ENCODE measurements around the gene MAGI2.

The MAGI2 gene

DNA sequence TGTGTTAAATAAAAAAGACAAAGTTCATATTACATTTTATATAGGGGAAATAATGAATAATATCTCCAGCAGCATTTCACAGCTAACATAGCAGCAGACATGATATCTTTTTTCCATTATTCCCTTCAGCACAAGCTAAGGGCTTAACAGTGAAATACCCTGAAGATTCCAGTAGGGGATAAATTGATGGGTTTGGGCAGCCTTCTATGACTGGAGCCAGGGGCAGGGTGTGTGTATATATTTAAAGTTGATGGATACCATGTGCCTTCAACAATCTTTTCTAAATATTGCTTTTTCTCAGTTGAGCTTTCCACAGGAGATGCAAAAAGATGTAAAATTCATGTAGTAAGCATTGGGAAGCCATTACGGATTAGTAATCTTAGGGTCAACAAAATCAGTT lies 151.2 kb downstream of the MAGI2 start:
- DNase-seq (ENCODE audit: low read depth, low spot score) = no peak

DNA sequence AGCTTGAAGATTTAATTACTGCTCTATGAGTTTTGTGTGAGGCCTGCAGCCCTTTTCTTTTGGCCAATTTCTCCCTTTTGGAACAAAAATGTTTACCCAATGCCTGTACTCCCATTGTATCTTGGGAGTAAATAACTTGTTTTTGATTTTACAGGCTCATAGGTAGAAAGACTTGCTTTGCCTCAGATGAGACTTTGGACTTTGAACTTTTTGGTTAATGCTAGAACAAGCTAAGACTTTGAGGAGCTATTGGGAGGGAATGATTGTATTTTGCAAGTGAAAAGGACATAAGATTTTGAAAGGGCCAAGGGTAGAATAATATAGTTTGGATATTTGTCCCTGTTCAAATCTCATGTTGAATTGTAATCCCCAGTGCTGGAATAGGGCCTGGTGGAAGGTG lies 152.0 kb downstream of the MAGI2 start:
- no peak for DNase-seq (ENCODE audit: low read depth, low spot score)

DNA sequence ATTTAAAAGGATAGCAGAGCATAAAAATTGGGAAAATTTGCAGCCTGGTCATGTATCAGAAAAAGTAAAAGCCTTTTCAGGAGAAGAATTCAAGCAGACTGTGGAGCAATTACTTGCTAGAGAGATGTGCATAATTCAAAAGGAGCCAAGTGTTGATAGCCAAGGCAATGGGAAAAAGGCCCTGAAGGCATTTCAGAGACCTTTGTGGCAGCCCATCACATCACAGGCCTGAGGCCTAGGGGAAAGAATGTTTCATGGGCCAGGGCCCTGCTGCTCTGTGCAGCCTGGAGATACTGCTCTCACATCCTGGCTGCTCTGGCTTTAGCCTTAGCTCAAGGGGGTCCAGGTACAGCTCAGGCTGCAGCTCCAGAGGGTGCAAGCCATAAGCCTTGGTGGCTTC lies 152.9 kb downstream of the MAGI2 start:
- no peak for DNase-seq (ENCODE audit: low read depth, low spot score)

DNA sequence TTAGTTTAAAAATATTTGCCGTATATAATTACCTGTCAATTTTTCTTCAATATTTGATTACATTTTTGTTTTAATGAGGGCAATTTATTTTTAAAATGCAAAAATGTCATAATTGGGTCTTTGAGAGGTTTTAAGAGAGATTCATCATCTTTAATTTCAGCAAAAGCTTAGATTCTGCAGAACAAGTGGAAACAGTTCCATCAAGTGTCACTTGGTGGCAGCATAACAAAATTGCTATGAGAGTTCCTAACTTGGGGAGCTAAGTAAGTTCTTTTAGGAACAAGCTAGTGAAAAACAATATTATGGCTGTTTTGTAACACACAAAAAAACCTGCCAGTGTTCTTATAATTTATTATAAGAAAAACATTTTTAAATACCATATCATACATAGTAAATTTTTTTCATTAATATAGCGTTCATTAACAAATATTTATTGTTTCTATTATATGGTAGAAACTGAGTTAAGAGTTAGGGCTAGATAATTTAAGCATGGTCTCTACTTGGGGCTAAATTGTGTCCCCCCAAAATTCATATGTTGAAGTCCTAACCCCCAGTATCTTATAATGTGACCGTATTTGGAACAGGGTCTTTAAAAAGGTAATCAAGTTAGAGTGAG lies 155.2 kb downstream of the MAGI2 start:
- no peak for DNase-seq (ENCODE audit: low read depth, low spot score)

DNA sequence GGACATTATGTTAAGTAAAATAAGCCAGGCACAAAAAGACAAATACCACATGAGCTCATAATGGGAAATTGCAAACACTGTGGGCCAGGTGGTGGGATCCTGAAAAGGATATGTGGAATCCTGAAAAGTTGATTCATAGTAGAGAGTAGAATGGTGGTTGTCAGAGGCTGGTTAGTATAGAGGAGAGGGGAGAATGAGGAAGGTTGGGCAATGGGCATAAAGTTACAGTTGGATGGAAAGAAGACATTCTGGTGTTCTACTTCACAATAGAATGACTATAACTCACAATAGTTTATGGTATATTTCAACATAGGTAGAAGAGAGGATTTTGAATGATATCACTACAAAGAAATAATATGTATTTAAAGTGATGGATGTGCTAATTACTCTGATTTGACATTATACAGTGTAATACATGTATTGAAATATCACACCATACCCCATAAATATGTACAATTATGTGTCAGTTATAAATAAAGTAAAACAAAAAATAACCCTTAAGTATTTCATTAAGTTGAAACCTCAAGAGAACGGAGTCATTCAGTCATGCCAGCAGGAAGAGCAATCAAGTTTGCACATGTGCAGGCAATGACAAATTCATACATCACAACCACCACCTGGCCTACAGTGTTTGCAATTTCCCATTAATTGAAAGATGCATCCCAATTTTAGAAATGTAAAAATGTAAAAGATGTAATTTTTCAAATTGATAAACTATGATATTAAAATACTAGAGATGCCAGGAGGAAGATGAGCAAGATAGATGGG lies 156.7 kb downstream of the MAGI2 start:
- no peak for DNase-seq (ENCODE audit: low read depth, low spot score)

DNA sequence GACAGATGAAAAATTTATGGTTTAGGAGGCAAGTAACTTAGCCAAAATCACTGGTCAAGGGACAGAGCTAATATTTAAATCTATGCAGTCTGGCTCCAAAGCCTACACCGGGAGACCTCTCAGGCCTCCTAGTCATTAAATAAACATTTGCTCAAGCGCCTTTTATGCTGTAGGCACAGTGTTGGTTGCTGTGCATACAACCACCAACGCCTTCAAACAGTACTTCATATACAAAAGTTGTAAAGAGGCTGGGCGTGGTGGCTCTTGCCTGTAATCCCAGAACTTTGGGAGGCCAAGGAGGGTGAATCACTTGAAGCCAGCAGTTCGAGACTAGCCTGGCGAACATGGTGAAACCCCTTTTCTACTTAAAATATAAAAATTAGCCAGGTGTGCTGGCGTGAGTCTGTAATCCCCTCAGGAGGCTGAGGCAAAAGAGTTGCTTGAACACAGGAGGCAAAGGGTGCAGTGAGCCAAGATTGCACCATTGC lies 159.8 kb downstream of the MAGI2 start:
- no peak for DNase-seq (ENCODE audit: low read depth, low spot score)

DNA sequence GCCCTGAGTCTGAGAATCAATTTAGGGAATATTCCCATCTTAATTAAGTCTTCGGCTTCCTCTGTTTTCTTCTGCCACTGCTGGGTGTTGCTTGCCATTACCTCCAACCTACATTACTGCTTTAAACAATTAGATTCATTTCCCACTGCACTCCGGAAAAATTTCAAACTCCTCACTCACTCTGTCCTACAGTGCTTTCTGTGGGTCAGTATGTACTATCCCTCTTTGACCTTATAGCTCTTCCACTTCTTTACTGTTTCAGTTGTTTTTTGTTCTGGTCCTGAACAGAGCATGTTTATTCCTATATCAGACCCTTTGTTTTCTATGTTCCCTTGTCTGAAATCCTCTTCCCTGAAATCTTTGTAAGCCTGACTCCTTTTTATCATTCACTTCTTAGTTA lies 160.6 kb downstream of the MAGI2 start:
- no peak for DNase-seq (ENCODE audit: low read depth, low spot score)

DNA sequence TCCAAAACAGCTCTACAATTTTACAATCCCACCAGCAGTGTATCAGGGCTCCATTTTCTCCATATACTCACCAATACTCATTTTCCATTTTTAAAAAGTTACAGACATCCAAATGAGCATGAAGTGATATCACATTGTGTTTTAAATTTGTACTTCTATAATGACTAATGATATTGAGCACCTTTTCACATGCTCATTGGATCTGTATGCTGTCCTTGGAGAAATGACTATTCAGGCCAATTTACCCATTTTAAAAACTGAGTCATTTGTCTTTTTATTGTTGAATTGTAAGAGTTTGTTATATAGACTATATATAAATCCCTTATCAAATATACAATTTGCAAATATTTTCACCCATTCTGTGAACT lies 162.0 kb downstream of the MAGI2 start:
- DNase-seq (ENCODE audit: low read depth, low spot score) = no peak

DNA sequence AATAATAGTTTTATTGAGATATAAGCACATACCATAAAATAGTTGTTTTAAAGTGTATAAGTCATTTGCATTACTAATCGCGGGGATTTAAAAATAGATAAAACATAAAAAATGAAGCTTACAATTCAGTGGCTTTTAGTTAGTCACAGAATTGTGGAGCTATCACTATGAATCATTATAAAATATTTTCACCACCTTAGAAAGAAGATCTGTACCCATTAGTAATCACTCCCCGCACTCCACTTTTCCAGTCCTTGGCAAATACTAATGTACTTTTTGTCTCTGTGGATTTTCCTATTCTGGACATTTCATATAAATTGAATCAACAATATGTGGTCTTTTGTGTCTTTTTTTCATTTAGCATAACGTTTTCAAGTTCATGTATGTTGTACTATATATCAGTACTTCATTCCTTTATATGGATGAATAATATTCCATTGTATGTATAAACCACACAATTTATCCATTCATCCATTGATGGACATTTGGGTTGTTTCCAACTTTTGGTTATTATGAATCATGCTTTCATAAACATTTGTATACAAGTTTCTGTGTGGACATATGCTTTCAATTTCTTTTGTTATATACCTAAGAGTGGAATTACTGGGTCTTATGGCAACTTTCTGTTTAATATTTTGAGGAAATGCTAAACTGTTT lies 162.5 kb downstream of the MAGI2 start:
- no peak for DNase-seq (ENCODE audit: low read depth, low spot score)

DNA sequence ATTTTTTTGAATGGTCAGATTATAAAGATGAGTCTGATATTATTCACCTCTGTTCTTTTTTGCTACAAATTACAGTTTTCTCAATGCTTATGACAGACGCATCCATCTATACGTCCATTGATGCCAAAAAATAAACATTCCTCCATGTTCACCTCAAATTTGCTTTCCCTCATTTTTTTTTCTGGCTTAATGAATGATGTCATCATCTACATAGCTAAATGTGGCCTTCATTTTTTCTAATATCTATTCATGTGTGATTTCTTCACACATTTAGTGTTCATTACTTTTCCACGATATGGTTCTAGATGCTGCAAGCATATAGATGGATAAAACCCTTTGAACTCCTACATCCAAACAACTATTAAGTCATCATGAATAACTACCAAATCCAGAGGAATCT lies 163.1 kb downstream of the MAGI2 start:
- DNase-seq (ENCODE audit: low read depth, low spot score) = no peak

DNA sequence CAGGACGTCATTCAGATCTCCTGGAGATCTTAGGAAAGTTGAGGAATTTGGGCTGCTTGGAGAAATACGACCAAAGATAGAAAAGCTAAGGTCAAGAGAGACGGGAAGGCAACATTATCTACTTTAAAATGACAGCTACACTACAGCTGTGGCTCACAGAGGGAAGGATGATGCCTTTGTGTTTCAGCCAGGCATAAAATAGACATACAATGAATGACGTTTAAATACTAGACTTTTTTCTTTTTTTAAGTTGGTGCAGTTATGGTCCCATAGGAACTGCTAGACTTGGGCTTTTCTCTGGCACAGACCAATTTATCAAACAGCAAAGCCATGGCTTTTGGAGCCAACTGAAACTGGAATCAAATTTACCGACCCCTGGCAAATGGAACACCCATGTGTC lies 164.8 kb downstream of the MAGI2 start:
- DNase-seq (ENCODE audit: low read depth, low spot score) = no peak

DNA sequence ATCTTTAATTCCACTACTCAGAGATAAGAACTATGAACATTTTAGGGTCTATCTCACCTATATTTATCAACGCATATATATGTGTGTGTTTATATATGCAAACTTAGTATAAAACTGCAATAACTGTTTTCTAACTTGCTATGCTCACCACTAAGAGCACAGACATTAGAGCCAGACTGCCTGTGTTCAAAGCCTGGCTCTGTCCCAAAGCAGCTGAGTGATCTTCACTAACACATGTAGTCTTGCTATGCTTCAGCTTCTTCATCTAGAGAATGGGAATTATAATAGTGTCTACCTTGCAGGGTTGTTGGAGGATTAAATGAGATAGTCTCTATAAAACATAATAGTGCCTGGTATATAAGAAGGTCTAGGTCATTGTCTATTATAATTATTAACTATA lies 165.5 kb downstream of the MAGI2 start:
- DNase-seq (ENCODE audit: low read depth, low spot score) = no peak

DNA sequence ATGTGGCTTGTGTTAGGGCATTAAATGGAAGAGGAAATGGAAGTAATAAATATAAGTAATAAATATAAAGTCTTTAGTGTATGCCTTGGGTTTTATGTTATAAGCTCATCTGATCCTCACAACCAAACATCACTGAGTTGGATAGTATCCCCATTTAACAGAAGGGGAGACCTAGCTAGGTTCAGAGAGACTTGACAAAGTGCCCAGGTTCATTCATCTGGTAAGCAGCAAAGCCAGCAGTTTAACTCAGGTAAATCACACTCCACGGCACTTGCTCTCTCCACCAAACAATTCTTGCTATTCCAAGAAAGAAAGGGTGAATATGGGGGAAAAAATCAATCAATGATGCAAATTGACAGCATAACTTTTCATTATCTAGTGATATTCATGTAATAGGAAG lies 167.3 kb downstream of the MAGI2 start:
- DNase-seq (ENCODE audit: low read depth, low spot score) = no peak

DNA sequence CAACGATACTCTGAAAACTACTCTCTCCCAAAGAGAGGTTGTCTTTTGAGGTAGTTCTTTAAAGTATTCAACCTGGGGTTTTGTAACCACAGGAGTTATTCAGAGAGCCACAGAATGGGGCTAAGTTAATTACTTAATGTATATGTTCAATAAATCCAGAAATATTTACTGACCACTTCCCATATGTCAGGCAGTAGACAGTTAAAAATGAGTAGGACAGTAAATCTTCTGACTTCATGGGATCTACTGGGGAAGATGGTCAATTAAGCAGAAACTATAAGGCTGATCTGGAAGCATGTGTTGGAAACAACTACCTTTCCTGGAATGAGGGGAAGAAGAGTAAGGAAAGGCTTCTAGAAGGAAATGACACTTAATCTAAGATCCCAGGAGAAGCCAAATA lies 167.7 kb downstream of the MAGI2 start:
- DNase-seq (ENCODE audit: low read depth, low spot score) = no peak

DNA sequence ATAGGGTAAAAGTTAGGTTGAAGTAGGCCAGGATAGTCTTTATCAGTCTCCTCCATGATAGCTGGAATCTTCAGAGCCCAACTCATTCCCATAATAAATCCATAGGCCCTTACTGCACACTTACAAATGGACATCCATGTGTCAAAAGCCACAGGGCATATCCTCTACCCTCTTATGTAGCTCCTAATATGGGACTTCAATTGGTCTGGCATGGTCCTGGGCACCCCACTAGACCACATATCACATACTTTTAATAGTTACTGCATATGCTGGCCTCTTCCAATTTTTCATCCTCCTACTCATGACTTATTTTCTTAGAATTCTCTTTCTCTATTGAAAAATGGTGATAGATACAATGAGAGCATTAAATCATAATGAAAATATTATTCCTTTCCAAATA lies 169.3 kb downstream of the MAGI2 start:
- no peak for DNase-seq (ENCODE audit: low read depth, low spot score)

DNA sequence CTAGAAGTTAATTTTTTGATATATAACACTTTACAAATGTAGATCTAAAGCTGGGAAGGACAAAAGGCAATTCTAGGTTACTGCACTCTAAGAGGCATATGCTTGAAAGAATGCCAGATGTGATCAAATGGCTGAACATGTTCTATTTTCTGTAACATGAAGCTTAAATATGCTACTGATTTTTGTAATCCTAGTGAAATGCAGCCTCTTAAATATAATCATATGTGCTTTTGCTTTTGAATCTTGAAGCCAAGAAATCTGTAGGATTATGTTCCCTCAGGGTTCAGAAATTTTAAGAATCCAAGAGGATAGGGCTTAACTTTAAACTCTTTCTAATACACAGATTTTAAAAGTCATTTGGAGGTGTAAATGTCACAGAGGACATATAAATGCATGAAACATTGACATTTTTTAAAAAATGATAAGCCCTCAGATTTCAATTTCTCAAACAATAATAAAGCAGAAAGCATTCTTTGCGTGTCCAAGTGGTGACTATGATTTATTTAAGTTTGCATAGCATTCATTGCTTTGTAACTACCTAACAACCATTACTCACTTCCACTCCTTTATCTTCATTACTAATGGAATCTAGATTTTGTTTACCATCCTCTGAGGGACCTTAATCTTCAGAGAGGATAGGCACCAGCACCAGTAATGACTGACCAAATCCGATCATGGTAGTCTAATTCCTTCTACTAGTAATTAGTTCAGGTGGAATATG lies 170.4 kb downstream of the MAGI2 start:
- no peak for DNase-seq (ENCODE audit: low read depth, low spot score)

DNA sequence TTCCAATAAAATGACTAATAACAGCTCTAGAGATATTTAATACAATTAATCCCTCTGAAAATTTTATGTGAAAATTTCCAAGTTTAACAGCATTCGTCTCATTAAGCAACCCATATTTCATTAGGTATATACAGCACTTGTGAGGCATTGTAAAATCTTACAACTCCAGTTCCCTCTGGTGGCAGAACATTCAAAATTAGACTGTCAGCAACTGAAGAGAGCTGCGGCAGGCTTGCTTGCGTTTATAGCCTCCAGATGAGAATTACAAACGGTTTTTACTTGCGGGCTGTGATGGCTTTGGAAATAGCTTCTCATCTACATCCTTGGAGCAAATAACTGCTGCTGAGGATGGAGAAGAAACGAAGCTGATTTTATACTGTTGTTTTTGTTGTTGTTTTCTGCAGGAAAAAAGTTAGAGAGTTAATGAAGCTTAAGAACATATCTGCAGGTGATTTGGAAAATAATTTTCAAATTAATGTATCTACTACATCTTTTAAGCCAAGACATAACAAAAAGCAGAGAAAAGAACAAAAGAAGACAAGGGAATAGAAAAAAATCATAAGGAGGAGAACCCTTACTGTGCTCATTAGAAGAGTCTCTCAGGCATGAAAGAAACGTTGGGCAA lies 171.3 kb downstream of the MAGI2 start:
- no peak for DNase-seq (ENCODE audit: low read depth, low spot score)

DNA sequence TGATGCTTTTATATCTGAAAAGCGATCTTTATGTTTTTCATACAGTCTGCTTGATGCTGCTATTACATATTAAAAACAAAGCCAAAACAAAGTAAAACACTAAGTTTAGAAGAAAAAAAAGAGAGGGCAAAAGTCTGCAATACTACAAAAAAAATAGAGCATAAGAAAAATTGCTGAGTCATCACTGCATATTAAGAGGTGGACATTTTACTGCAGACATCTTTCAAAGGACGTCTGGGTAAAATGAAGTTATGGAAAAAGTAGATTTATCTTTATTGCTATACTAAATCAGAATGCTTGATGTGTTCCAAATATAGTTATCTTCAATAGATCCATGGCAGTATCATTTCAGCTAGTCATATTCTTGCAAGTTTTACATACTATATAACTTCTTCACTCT lies 172.0 kb downstream of the MAGI2 start:
- no peak for DNase-seq (ENCODE audit: low read depth, low spot score)

DNA sequence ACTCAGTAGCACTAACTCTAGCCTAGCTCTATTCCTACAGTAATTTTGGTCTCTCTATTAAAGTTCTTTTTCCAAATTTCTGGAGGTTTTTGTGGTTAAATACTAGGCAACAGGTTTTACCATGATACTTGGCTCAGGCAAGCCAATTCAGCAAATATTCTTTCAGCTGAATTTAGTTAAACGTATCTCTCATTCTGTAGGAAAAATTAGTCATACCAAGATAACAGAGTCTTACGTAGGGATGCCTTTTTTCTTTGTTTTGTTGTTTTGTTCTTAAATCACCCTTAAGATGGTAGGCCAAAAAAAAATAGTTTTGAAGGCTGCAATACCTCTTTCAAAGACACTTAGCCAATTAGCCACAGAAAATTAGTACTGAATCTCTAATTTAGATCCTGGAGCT lies 180.5 kb downstream of the MAGI2 start:
- DNase-seq (ENCODE audit: low read depth, low spot score) = no peak

DNA sequence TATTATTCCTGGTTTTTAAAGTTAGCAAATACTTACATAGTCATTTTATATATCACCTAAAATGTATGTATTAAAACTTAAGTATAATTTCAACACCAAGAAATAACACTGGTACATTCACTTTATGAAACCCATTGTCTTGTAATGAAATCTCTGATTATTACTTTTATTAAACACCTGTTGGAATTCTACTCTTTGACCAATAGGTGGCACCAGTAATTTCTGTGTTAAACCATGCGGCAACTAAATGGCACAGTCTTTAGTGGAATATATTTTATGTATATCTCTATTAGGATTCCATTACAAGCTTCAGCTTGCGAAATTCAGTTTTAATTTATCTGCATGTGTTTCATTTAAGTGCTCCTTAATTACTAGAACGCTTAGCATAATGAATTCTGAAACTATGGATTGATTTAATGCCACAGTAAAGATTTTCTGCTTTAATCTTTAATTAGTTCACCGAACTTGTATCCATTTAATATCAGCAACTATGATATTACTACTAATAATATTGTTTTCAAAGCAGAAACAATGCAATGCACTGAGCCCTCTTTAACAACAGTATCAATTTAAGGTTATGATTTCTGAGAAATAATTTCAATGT lies 181.3 kb downstream of the MAGI2 start:
- DNase-seq (ENCODE audit: low read depth, low spot score) = no peak

DNA sequence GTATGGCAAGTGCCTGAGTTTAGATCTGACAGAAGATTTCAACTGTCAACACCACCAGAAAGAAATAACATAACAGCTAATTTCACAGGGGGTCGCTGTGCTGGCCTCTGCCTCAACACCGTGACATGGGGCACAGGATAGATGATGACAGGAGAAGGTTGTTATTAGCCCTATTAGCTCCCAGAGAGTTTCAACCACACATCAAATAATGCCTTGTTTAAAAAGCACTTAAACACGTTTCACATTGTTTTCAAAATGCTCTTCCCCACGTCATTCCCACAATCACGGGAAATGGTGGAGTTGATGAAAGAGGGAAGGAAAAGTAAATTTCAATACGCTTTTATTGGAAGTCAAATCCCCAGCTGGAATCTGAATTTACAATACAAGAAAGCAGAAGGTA lies 184.7 kb downstream of the MAGI2 start:
- no peak for DNase-seq (ENCODE audit: low read depth, low spot score)

DNA sequence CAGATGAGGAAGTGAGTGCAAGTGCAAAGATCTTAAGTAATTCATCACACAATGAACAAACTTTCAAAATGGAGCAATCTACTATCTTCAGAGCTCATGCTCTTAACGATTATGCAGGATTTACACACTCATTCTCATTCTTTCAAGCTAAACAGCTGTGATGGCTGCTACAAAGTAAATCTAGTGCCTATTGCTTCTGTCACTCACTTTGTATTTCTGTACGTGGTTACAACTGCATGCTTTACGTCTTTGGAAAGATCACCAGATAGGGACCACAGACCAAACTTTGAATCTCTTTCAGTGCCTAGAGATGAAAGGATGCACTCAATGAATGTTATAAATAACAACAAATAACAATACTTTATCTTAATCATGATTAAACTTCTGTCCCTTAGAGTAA lies 194.6 kb downstream of the MAGI2 start:
- no peak for DNase-seq (ENCODE audit: low read depth, low spot score)
